T-helper 2 cell treated with Interferon-gamma antibody and Interleukin-4, amounts not matched to agents 100 ng/mL and 5 ng/mL, for 36 hours (primary cell): ENCODE results near the gene RAB30. TPM values are rescaled to one million over a fixed set of nuclear protein-coding genes. Genes with fewer than 3 reads are reported as not detected.

Experiments
- intact Hi-C: fragments of 100-400 bp; cut with micrococcal nuclease; formaldehyde crosslinking; loops from one replicate; pipeline ENCODE4 v1.15.1; 2023
- total RNA-seq: library from RNA; stranded (reverse); gene quantifications from 2 replicates; pipeline ENCODE4 v1.2.3, GENCODE V29; 2022

Gene RAB30
- total RNA-seq, 1 donor from 2014 or later, result 9.4 TPM

GRCh38 chr11:83014951-83015350 is 56.7 kb downstream of the RAB30 start:
- intact Hi-C loops, result no loop called here

- intact Hi-C loops, result no loop called here
Measured at GRCh38 chr11:83012168-83013067, 59.3 kb downstream of the RAB30 start.

GRCh38 chr11:83011333-83012167 is 60.1 kb downstream of the RAB30 start:
- intact Hi-C loops, result no loop called here

- intact Hi-C loops, result loop anchor here (5.0 kb wide), 1 partner anchor 48 kb away; no protein-coding TSS in a partner anchor
Measured at GRCh38 chr11:83009999-83010398, 61.7 kb downstream of the RAB30 start.

GRCh38 chr11:83009136-83009535 is 62.6 kb downstream of the RAB30 start:
- intact Hi-C loops, result loop anchor here (5.0 kb wide), 1 partner anchor 47 kb away; no protein-coding TSS in a partner anchor

GRCh38 chr11:83008581-83008923 is 63.1 kb downstream of the RAB30 start:
- intact Hi-C loops, result loop anchor here (5.0 kb wide), 1 partner anchor 46 kb away; no protein-coding TSS in a partner anchor

- intact Hi-C loops, result loop anchor here (2.0 to 5.0 kb wide), 2 partner anchors 46 to 55 kb away; no protein-coding TSS in a partner anchor
Measured at GRCh38 chr11:83007909-83008580, 63.7 kb downstream of the RAB30 start.

GRCh38 chr11:83007477-83007876 is 64.2 kb downstream of the RAB30 start:
- intact Hi-C loops, result loop anchor here (2.0 to 5.0 kb wide), 2 partner anchors 45 to 55 kb away; no protein-coding TSS in a partner anchor

- intact Hi-C loops, result loop anchor here (2.0 to 5.0 kb wide), 2 partner anchors 45 to 56 kb away; no protein-coding TSS in a partner anchor
Measured at GRCh38 chr11:83006877-83007330, 64.8 kb downstream of the RAB30 start.

GRCh38 chr11:83004746-83005556 is 66.7 kb downstream of the RAB30 start:
- intact Hi-C loops, result loop anchor here (1.0 to 5.0 kb wide), 2 partner anchors 43 to 50 kb away; no protein-coding TSS in a partner anchor

- intact Hi-C loops, result no loop called here
Measured at GRCh38 chr11:83002522-83002921, 69.2 kb downstream of the RAB30 start.

- intact Hi-C loops, result no loop called here
Measured at GRCh38 chr11:83002053-83002452, 69.6 kb downstream of the RAB30 start.

GRCh38 chr11:83000381-83000780 is 71.3 kb downstream of the RAB30 start:
- intact Hi-C loops, result no loop called here

- intact Hi-C loops, result no loop called here
Measured at GRCh38 chr11:82999232-82999631, 72.5 kb downstream of the RAB30 start.

- intact Hi-C loops, result no loop called here
Measured at GRCh38 chr11:82998697-82999096, 73.0 kb downstream of the RAB30 start.

GRCh38 chr11:82996966-82997606 is 74.6 kb downstream of the RAB30 start:
- intact Hi-C loops, result no loop called here

GRCh38 chr11:82995754-82996398 is 75.8 kb downstream of the RAB30 start:
- intact Hi-C loops, result no loop called here

- intact Hi-C loops, result no loop called here
Measured at GRCh38 chr11:82995235-82995634, 76.5 kb downstream of the RAB30 start.

- intact Hi-C loops, result loop anchor here (5.0 kb wide), 1 partner anchor 87 kb away; no protein-coding TSS in a partner anchor
Measured at GRCh38 chr11:82994604-82995230, 77.0 kb downstream of the RAB30 start.
